GM12872 (cell line): ENCODE measurements around the gene TBL3.

Experiments used
- CTCF ChIP-seq: IDR thresholded peaks from 3 replicates; pipeline ENCODE4 v1.5.1; 2011; ENCODE audit warnings: low read depth, mild to moderate bottlenecking, low read length, moderate library complexity; ENCODE audit not compliant: insufficient read depth

Gene TBL3

GRCh38 chr16:1998852-1999801 is 27.3 kb downstream of the TBL3 start:
- no peak for TF ChIP-seq CTCF

- no peak for TF ChIP-seq CTCF
These were observed 28.1 kb downstream of the TBL3 start for GRCh38 chr16:1999866-2000514.

DNA sequence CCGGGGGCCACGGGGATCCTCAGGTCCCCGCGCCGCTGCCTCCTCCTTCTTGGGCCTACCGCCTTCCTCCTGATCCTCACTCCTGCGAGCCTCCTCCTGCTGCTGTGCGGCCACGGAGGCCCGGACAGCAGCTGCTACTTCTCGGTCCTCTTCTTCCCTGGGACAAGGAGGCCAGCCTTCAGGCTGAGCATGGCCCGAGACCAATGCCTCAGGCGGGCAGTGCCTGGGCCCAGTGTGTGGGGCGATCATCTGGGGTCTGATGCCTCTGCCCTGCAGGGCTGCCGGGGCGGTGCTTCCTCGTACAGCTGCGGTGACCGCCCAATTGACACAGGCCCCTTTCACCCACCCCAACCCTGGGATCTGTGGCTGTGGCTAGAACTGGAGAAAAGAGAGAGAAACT is 29.2 kb downstream of the TBL3 start:
- no peak for TF ChIP-seq CTCF

DNA sequence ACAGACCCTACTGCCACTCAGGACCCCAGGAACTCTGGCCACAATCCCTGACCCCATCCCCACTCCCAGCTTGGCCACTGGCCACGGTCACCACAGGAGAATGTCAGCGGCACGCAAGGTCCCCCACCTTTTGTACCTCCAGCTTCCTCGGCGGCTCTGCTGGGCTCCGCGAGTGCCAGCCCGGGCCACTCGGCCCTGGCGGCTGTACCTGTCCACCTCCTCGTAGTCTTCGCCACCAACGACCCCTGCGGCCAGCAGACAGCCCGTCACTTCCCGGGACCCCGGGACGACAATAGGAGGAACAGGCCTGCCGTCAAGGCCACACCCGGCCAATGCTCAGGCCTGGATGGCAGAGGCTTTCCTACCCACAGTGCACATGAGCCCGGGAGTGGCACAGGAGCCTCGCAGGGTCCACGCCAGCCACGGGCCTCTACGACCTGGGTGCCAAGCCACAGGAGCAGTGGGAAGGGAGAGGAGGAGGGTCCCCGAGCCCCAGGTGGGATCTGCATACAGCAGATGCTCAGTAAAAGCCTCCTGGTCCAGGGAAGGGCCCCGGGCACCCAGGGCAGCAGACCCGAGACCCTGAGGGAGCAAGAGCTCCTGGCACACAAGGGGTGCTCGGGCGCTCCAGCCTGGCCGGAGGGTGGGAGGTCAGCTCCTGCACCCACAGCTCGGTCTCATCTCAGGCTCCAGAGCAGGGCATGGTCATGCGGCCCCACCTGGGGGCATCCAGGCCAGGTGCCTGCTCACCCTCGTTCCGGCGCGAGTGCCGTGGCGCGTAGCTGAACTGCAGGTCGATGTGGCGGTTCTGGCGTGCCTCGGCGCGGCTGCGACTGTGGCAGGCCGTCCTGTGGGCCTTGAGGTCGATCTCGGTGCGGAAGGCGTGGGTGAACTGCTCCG is 29.9 kb downstream of the TBL3 start:
- TF ChIP-seq CTCF: no peak

GRCh38 chr16:2002406-2003230 is 30.8 kb downstream of the TBL3 start:
- no peak for TF ChIP-seq CTCF

DNA sequence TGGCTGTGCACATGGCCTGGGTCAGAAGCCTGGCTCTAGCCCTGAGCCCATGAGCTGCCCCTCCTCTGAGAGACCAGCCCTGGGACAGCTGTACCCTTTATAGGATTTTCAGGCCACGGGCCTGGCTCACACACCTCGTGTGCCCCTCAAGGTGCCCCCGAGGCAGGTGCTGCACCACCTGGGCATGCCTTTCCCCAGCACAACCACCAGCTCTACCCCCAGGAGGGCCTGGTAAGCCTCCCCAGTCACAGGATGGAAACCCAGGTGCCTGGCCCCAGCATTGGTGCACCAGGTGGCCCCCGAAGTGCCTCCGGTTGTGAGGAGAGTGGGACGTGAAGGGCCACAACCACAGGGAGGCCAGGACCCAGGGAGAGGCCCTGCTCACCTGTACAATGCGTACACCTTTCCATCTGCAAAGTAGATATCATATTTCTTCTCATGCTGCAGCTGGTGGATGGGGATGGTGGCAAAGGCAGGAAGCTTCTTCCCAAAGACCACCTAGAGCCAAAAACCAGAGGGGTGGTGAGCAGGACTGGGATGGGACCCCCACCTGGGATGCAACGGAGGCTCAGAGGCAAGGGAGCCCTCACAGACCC is 31.5 kb downstream of the TBL3 start:
- TF ChIP-seq CTCF: no peak
